ENCODE measurements around the gene ANG.

DNA sequence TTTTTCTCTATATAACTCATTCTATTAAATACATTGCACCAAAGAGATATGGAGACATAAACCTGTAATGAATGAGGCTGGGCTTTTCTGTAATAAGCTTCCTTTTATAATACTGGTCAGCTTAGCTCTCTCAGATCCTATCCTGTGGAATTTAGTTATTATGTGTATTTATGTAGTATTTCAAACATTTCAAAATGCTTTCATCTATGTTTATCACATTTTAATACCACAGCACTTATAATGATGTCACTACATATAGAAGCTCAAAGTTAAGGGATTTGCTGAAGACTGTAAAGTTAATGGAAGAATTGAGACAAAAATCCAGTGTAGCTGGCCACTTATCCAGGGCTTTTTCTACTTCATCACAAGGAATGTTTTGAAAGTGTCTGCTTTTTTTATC, 11.4 kb downstream of the ANG start:
- no peak for TF ChIP-seq CTCF (IDR thresholded peaks at IDR 0.05)
- no peak for TF ChIP-seq POLR2A (IDR thresholded peaks at IDR 0.05)
